ENCODE measurements around the gene MTUS2.

GRCh38 chr13:29497137-29497654 lies 677.1 kb downstream of the MTUS2 start:
- no peak for TF ChIP-seq CTCF (IDR thresholded peaks at IDR 0.05 in 4 of 5, conservative IDR thresholded peaks at IDR 0.05 in 1 of 5)
- TF ChIP-seq POLR2A (IDR thresholded peaks at IDR 0.05): no peak

Data from gastrocnemius medialis (tissue), 4 donors.